ENCODE measurements around the gene ANGPTL5.
"Not testable (repeated sequence)": the region's sequence is repeated elsewhere in the genome, so short reads cannot be mapped to it uniquely, and the experiment has no call there.

Gene ANGPTL5

GRCh38 chr11:101894505-101894904 is 21.8 kb downstream of the ANGPTL5 start:
- FAIRE-seq (no peak), DNase-seq (ENCODE audit: insufficient read length, low spot score) (no peak)

DNA sequence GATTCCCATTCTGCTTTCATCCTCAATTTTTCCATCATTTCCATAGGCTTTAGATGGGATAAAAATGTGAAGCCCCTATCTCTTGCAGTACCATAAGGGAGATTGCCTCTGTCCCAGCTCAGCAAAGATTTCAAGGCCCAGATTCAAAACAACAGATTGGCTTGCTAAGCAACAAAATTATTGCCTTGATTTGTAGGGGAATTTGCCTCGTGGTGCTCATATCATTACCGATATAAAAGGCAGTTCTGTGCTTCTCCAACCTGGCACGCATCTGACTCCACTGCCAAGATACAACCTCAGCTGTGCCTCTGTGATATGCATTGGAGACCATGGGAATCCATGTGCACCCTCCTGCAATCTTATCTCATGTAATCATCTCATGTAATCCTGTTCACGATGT is 26.6 kb downstream of the ANGPTL5 start:
- no peak for FAIRE-seq
- DNase-seq (ENCODE audit: insufficient read length, low spot score): no peak

- DNase-seq (ENCODE audit: insufficient read length, low spot score): no peak
- FAIRE-seq: no peak
Measured at GRCh38 chr11:101885631-101886030, 30.7 kb downstream of the ANGPTL5 start.

- FAIRE-seq: no peak
Measured at GRCh38 chr11:101881586-101881985, 34.7 kb downstream of the ANGPTL5 start.

GRCh38 chr11:101880222-101880621 is 36.1 kb downstream of the ANGPTL5 start:
- no peak for DNase-seq (ENCODE audit: insufficient read length, low spot score)
- no peak for FAIRE-seq

More at GRCh38 chr11:101881586-101881985, 34.7 kb downstream of the ANGPTL5 start:
- DNase-seq (ENCODE audit: insufficient read length, low spot score): no peak

DNA sequence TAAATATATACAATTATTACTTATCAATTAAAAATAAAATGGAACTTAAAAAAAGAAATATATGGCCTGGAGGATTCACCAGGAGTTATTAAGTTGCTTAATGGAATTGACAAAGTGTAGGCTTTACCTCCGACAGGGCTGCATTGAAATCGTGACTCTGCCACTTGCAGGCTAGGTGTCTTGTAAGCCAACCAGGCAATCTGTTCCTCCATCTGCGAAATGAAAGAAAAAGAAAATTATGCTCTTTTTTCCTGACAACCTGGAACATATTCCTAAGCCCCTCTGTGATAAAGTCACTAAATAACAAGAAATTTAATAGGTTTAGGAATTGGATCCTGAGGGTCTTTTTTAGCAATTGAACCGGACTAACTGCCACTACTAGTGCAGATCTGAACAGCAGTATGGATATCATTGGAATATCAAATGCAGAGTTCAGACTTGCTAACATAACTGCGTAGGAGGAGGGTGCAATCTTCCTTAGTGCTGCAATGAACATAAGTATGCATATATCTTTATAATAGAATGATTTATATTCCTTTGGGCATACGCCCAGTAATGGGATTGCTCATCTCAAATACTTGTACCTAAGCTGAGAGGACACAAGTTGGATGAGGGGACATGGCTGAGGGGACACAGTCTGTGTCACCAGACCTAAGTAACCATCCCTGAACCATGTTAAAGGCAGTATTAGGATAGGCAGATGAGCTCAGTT is 44.0 kb downstream of the ANGPTL5 start:
- FAIRE-seq (no peak), DNase-seq (ENCODE audit: insufficient read length, low spot score) (no peak)

DNA sequence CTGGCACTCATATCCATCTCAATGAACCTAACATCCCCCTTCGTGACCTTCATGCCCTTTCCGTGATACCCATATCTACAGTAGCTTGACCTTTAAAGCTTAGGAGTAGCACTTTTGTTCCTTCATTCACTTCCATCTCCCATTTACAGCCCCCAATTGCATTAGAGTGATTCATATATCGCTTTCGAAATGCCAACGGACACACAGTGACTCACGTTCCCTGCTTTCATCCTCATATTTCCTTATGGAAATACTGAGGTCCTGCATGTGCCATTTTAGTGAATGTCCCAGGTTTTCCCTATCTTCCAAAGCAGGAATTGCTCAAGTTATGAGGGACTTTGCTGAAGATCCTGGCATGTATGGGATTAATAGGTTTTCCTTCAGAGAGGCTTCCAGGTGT is 45.8 kb downstream of the ANGPTL5 start:
- FAIRE-seq (no peak), DNase-seq (ENCODE audit: insufficient read length, low spot score) (no peak)

- no peak for DNase-seq (ENCODE audit: insufficient read length, low spot score)
- no peak for FAIRE-seq
Measured at GRCh38 chr11:101867951-101868350, 48.4 kb downstream of the ANGPTL5 start.

GRCh38 chr11:101866619-101867491 is 49.5 kb downstream of the ANGPTL5 start:
- no peak for DNase-seq (ENCODE audit: insufficient read length, low spot score)
- FAIRE-seq: no peak

DNA sequence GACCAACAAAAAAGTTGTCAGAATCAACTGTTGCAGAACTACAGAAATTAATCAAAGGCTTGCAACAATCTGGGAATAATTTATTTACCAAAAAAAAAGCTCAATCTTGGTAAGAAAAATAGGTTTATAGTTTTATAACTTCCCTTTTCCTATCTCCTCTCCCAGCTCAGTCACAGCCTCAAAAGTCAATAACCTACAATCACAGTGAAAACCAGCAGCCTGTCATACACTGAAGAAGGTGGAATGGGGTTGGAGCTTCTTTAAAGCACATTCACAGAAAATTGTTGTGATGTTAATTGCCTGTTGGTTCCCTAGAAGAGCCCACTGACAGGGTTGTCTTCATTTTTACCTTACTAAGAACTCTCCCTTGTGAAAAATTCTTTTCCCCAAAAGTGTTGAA is 52.2 kb downstream of the ANGPTL5 start:
- FAIRE-seq (no peak), DNase-seq (ENCODE audit: insufficient read length, low spot score) (no peak)

DNA sequence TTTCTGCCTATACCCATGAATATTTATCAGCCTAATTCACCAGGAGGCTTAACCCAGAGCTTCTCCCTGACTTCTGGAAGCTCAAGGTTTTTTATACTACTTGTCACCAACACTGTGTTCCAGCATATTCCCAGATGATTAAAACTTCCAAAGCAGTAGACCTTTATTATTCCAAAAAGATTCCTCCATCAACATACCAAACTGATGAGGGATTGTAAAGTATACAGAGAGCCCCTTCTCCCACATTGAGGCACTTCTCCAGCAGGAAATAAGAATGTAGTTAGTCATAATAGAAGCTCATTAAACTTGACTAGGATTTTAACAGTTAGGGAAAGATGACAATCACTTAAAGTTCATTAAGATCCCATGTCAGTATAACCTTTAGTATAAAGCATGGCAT is 53.0 kb downstream of the ANGPTL5 start:
- FAIRE-seq: no peak
- DNase-seq (ENCODE audit: insufficient read length, low spot score): no peak

DNA sequence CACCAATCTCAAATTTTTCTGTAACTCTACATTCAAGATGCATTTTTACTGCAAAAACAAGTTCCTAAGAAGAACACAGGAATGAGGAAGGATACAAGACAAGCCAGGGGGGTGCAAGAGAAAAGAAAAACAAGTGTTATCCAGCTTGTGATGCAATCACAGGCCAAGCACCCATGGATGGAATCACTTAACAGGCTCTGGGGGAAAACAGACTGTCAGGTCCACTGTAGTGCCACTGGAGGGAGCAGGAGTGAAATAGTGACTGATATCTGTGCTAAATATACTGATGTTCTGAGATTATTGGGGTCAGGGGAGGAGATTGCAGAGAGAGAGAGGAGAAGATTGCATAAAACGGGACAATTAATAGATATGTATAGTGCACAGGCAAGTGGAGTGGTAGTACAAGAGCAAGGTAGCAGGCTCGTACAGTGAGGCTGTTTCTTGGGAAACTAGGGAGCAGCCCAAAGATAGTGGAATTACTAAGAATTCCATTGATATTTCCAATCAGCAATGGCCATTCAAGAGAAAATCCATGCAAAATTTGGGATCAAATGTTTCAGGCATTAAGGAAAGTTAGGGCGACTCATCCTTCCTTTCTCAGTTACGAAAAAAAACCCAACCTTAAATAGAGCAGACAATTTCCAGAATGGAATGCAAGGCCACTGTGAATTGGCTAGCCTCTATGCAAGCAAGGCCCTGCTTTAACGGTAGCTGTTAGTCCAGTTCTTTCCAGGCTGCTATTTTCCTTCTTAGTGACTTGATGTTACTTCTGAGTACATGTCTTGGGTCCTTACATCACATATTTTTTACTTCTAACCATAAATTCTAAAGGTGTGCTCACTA is 53.7 kb downstream of the ANGPTL5 start:
- no peak for DNase-seq (ENCODE audit: insufficient read length, low spot score)
- no peak for FAIRE-seq

DNA sequence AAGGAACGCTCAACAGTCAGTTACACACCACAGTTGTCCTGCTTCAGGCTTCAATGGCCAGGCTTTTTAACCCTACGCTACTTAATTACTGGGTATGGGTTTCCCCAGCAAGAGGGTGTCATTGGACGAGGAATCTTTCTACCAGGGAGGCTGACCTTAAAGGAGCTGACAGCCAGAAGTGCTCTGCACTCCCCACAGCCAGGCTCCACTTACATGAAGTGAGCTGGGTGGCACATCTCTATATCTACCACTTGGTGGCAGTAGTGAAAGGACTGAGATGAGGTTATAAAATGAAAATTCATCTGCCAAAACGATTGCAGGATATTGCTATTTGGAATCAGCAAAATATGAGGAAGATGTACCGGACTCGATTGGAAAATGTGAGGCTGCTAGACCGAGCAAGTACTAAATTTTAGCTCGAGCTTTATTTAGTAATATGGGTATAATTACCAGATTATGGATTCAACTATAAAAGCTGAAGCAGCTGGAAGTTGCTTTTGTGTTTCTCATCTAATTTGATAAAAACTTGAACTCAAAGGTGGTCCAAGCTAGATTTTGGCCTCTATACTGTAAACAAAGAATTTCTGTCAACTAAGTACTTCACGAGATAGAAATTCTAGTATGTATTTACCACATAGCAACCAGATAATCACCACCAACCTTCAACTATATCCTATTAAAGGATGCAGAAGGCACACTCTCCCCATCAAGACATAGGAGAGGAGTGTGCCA is 55.5 kb downstream of the ANGPTL5 start:
- DNase-seq (ENCODE audit: insufficient read length, low spot score): peak; percentile 18
- FAIRE-seq: peak; percentile 82

DNA sequence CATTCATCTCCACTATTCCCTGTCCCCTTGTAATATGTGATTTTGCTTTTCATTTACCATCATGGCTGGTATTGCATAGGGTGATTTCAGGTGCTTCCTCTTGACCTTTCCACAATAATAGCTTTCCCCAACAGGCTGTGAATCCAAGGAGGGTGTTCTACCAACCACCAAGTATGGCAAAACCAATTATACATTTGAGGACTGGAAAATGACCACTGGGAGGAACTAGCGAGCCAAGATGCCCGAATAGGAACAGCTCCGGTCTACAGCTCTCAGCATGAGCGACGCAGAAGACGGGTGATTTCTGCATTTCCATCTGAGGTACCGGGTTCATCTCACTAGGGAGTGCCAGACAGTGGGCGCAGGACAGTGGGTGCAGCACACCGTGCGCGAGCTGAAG is 64.1 kb downstream of the ANGPTL5 start:
- DNase-seq (ENCODE audit: insufficient read length, low spot score); FAIRE-seq: not testable (repeated sequence)

- DNase-seq (ENCODE audit: insufficient read length, low spot score) (no peak), FAIRE-seq (no peak)
Measured at GRCh38 chr11:101848262-101848661, 68.1 kb downstream of the ANGPTL5 start.

DNA sequence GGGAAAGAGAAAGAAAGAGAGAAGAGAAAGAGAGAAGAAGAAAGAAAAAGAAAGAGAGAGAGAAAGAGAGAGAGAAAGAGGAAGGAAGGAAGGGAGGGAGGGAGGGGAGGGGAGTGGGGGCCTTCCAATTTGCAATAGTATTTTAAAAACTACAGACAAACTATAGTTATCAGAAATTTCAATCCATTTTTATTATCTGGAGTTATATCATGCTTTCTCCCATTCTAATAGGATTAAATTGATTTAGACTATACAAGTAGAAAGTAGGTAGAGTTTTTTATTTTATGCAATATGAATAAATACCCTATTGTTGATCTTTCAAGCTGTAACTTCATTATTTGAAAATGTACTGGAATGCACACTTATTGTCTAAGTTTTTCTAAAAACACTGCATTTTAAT is 71.7 kb downstream of the ANGPTL5 start:
- DNase-seq (ENCODE audit: insufficient read length, low spot score) (no peak), FAIRE-seq (no peak)

GRCh38 chr11:101840704-101841103 is 75.6 kb downstream of the ANGPTL5 start:
- FAIRE-seq (no peak), DNase-seq (ENCODE audit: insufficient read length, low spot score) (no peak)

Measured in GM19239 (cell line).